GM23338 (cell line): Measurements from ENCODE around the gene POU6F1. TPM values are rescaled to one million over a fixed set of nuclear protein-coding genes. Genes with fewer than 3 reads are reported as not detected.

Experiments
- ATAC-seq: fragments of 200-7000 bp; cut with Tn5 transposase; 3 replicates; pipeline ENCODE4 v1.9.1; 2020
- DNase-seq: peaks from one replicate; pipeline ENCODE4 v3.0.0-alpha.2; 2015; ENCODE audit warnings: low spot score
- H2AFZ ChIP-seq: fragments of 200-600 bp; sonication (generic); 2 replicates; pipeline ENCODE4 v1.8.0; 2016; ENCODE audit warnings: antibody characterized with exemption, mild to moderate bottlenecking, moderate library complexity
- H3F3A ChIP-seq: fragments of 200-600 bp; sonication (generic); replicated peaks from 2 replicates; pipeline ENCODE4 v1.8.0; 2017; ENCODE audit warnings: antibody characterized with exemption, mixed run types, low read depth
- H3K27ac ChIP-seq: fragments of 200-600 bp; sonication (generic); 2 replicates; pipeline ENCODE4 v1.6.1; 2016; ENCODE audit warnings: low read depth
- H3K27me3 ChIP-seq: fragments of 200-600 bp; sonication (generic); 2 replicates; pipeline ENCODE4 v1.8.0; 2016; ENCODE audit warnings: mild to moderate bottlenecking, mixed run types, moderate library complexity; ENCODE audit not compliant: insufficient read depth
- H3K36me3 ChIP-seq: fragments of 200-600 bp; sonication (generic); 2 replicates; pipeline ENCODE4 v1.8.0; 2016; ENCODE audit warnings: mild to moderate bottlenecking; ENCODE audit not compliant: insufficient read depth
- H3K4me1 ChIP-seq: fragments of 200-600 bp; sonication (generic); 2 replicates; pipeline ENCODE4 v1.8.0; 2016; ENCODE audit warnings: mild to moderate bottlenecking, moderate library complexity; ENCODE audit not compliant: insufficient read depth
- H3K4me2 ChIP-seq: fragments of 200-600 bp; sonication (generic); 2 replicates; pipeline ENCODE4 v1.7.1; 2017; ENCODE audit warnings: mixed run types
- H3K4me3 ChIP-seq: fragments of 200-600 bp; sonication (generic); 2 replicates; pipeline ENCODE4 v1.6.1; 2016; ENCODE audit warnings: mixed run types
- H3K79me2 ChIP-seq: fragments of 200-600 bp; sonication (generic); replicated peaks from 2 replicates; pipeline ENCODE4 v1.8.0; 2017; ENCODE audit warnings: mild to moderate bottlenecking; ENCODE audit not compliant: insufficient read depth
- H3K9me2 ChIP-seq: fragments of 200-600 bp; sonication (generic); 2 replicates; pipeline ENCODE4 v1.8.0; 2017; ENCODE audit not compliant: insufficient read depth
- H4K20me1 ChIP-seq: fragments of 200-600 bp; sonication (generic); replicated peaks from 2 replicates; pipeline ENCODE4 v1.8.0; 2017; ENCODE audit warnings: mild to moderate bottlenecking; ENCODE audit not compliant: insufficient read depth
- H3K27ac Mint-ChIP-seq: 2 replicates; pipeline ENCODE4 v1.8.0; 2020; ENCODE audit warnings: inconsistent platforms, mild to moderate bottlenecking, moderate library complexity, mixed read lengths
- H3K27me3 Mint-ChIP-seq: 3 replicates; pipeline ENCODE4 v1.8.0; 2022; ENCODE audit warnings: low read depth, mild to moderate bottlenecking, moderate library complexity, mixed read lengths, inconsistent platforms; ENCODE audit not compliant: insufficient read depth, poor library complexity
- H3K36me3 Mint-ChIP-seq: 3 replicates; pipeline ENCODE4 v1.8.0; 2021; ENCODE audit warnings: low read depth, mild to moderate bottlenecking, inconsistent platforms, moderate library complexity, mixed read lengths
- H3K4me1 Mint-ChIP-seq: 3 replicates; pipeline ENCODE4 v1.8.0; 2020; ENCODE audit warnings: mild to moderate bottlenecking, inconsistent platforms, mixed read lengths
- H3K4me3 Mint-ChIP-seq: 3 replicates; pipeline ENCODE4 v1.8.0; 2021; ENCODE audit warnings: moderate library complexity, mild to moderate bottlenecking, inconsistent platforms, mixed read lengths
- H3K9me3 Mint-ChIP-seq: 3 replicates; pipeline ENCODE4 v1.8.0; 2020; ENCODE audit warnings: moderate library complexity, mild to moderate bottlenecking, inconsistent platforms, mixed read lengths
- CTCF ChIP-seq, 2 experiments: fragments of 200-600 bp in 1 of 2; sonication (generic) in 1 of 2; conservative IDR thresholded peaks; 2 replicates each; pipeline versions ENCODE4 v1.5.1 to v1.6.1; 2016 to 2017; ENCODE audit warnings: antibody characterized with exemption in 2 of 2, low read depth in 2 of 2, mild to moderate bottlenecking in 2 of 2, moderate library complexity in 1 of 2
- ETS1 ChIP-seq: IDR thresholded peaks from 2 replicates; pipeline ENCODE4 v1.6.1; 2016; ENCODE audit warnings: antibody characterized with exemption
- EZH2 ChIP-seq: fragments of 200-600 bp; sonication (generic); IDR thresholded peaks from one replicate; pipeline ENCODE4 v1.8.0; 2017; ENCODE audit warnings: antibody characterized with exemption, mild to moderate bottlenecking, low read depth; ENCODE audit not compliant: unreplicated experiment
- JUNB ChIP-seq: IDR thresholded peaks from one replicate; pipeline ENCODE4 v1.6.1; 2016; ENCODE audit warnings: antibody characterized with exemption; ENCODE audit not compliant: unreplicated experiment
- POLR2AphosphoS5 ChIP-seq: IDR thresholded peaks from 2 replicates; pipeline ENCODE4 v1.6.1; 2016; ENCODE audit warnings: antibody characterized with exemption, low read depth
- REST ChIP-seq: IDR thresholded peaks from one replicate; pipeline ENCODE4 v1.6.1; 2018; ENCODE audit warnings: antibody characterized with exemption; ENCODE audit not compliant: unreplicated experiment
- STAT1 ChIP-seq: IDR thresholded peaks from one replicate; pipeline ENCODE4 v1.6.1; 2016; ENCODE audit warnings: antibody characterized with exemption; ENCODE audit not compliant: unreplicated experiment
- polyA plus RNA-seq: library from polyadenylated mRNA; unstranded; fragments of >200 nt; fragmentation: Nextera tagmentation; extraction: Ambion mirVana; gene quantifications from 2 replicates; pipeline ENCODE4 v1.2.1, GENCODE V29; 2016
- total RNA-seq: library from RNA; depleted of rRNA; stranded (reverse); fragments of >200 nt; shearing (Covaris generic); gene quantifications from 2 replicates; pipeline ENCODE4 v1.2.3, GENCODE V29; 2014

POU6F1 gene
- total and polyA plus RNA-seq, 2 experiments from 2014 or later: 3.0 to 4.0 TPM

GRCh38 chr12:51195841-51196240 is 22.0 kb downstream of the POU6F1 start (continued):
- no peak for TF ChIP-seq EZH2
- TF ChIP-seq REST: no peak
- no peak for TF ChIP-seq POLR2AphosphoS5
- TF ChIP-seq CTCF (conservative IDR thresholded peaks at IDR 0.05; ENCODE audit: low read depth in 2 of 2): no peak
- TF ChIP-seq JUNB: no peak
- no peak for TF ChIP-seq ETS1

GRCh38 chr12:51192284-51192671 is 25.6 kb downstream of the POU6F1 start:
- H3K27me3 Mint-ChIP-seq: no peaks in the 10 kb centered on the region
- H3K27me3 ChIP-seq: no peaks in the 10 kb centered on the region
- H3K4me1 Mint-ChIP-seq: peaks cover 6% of the 10 kb centered on the region; the same call in 2 of the 3 replicates
- DNase-seq (no peak), ATAC-seq (peak; percentile 28; the same call in 2 of the 3 replicates)
- TF ChIP-seq CTCF (conservative IDR thresholded peaks at IDR 0.05; ENCODE audit: low read depth in 2 of 2) (peak in 1 of 2 experiments; percentile 23; a peak in 1 of 4 replicates), STAT1 (no peak)
- H3K4me3 ChIP-seq: no peak overlapping the region
- no peak overlapping the region for H3K4me3 Mint-ChIP-seq
- H3K9me2 ChIP-seq: no peaks in the 10 kb centered on the region
- no peaks in the 10 kb centered on the region for H4K20me1 ChIP-seq
- H3K27ac ChIP-seq: no peak overlapping the region
- no peaks in the 10 kb centered on the region for H3F3A ChIP-seq
- no peaks in the 10 kb centered on the region; the same call in 2 of the 3 replicates for H3K36me3 Mint-ChIP-seq
- no peak overlapping the region for H3K27ac Mint-ChIP-seq
- no peaks in the 10 kb centered on the region for H3K79me2 ChIP-seq
- no peak overlapping the region for H2AFZ ChIP-seq
- no peak overlapping the region for H3K4me2 ChIP-seq
- no peaks in the 10 kb centered on the region for H3K36me3 ChIP-seq
- H3K9me3 Mint-ChIP-seq: no peaks in the 10 kb centered on the region
- no peaks in the 10 kb centered on the region for H3K4me1 ChIP-seq
